ENCODE measurements around the gene LGALS16. TPM values are rescaled to one million over a fixed set of nuclear protein-coding genes. Genes with fewer than 3 reads are reported as not detected.
"Not testable (repeated sequence)": the region's sequence is repeated elsewhere in the genome, so short reads cannot be mapped to it uniquely, and the experiment has no call there.

The LGALS16 gene
- polyA plus RNA-seq, 2 of the 4 experiments (the other 2 are of a cell fraction), result not detected

- H3K27ac ChIP-seq, result no peak overlapping the region
- ChIA-PET CTCF (interaction anchor here (1.0 to 5.0 kb wide), 5 partner anchors 12 to 182 kb away, joined by 3 to 58 read pairs (median 5); partner anchors contain the start of gene EID2), POLR2A (no interaction called here)
- H3K4me1 ChIP-seq, result no peaks in the 10 kb centered on the region
- H3K4me3 ChIP-seq, result no peak overlapping the region
- no peak for TF ChIP-seq SREBF2 (IDR thresholded peaks at IDR 0.05)
- TF ChIP-seq, protein P1, sequence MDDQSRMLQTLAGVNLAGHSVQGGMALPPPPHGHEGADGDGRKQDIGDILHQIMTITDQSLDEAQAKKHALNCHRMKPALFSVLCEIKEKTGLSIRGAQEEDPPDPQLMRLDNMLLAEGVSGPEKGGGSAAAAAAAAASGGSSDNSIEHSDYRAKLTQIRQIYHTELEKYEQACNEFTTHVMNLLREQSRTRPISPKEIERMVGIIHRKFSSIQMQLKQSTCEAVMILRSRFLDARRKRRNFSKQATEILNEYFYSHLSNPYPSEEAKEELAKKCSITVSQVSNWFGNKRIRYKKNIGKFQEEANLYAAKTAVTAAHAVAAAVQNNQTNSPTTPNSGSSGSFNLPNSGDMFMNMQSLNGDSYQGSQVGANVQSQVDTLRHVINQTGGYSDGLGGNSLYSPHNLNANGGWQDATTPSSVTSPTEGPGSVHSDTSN (IDR thresholded peaks at IDR 0.05), result no peak
- no peak for TF ChIP-seq FOSB (CRISPR knock-in tag; IDR thresholded peaks at IDR 0.05)
- TF ChIP-seq RARB (CRISPR knock-in tag; IDR thresholded peaks at IDR 0.05), result no peak
- no peak for TF ChIP-seq MAFK (IDR thresholded peaks at IDR 0.05; ENCODE audit: partially characterized antibody)
- no peak for TF ChIP-seq EHF (CRISPR knock-in tag; IDR thresholded peaks at IDR 0.05)
- TF ChIP-seq CHD2 (IDR thresholded peaks at IDR 0.05; ENCODE audit: low read length, partially characterized antibody), result no peak
- TF ChIP-seq REST (IDR thresholded peaks at IDR 0.05), result no peak
- TF ChIP-seq BCL3 (IDR thresholded peaks at IDR 0.05), result no peak
- no peak for TF ChIP-seq HOXA7 (CRISPR knock-in tag; IDR thresholded peaks at IDR 0.05)
- TF ChIP-seq TP53 (CRISPR knock-in tag; IDR thresholded peaks at IDR 0.05), result no peak
- no peak for TF ChIP-seq CEBPB (IDR thresholded peaks at IDR 0.05)
- TF ChIP-seq RAD21 (conservative IDR thresholded peaks at IDR 0.05 in 1 of 2, IDR thresholded peaks at IDR 0.05 in 1 of 2), result no peak
- H3K4me2 ChIP-seq, result no peak overlapping the region
- FAIRE-seq (peak; percentile 96), DNase-seq (ENCODE audit: low read depth in 1 of 2, low spot score in 1 of 2) (no peak), ATAC-seq (no peak)
- peaks cover 13% of the 10 kb centered on the region for H3K9me3 ChIP-seq
Measured at GRCh38 chr19:39661565-39661964, 5.9 kb downstream of the LGALS16 start.

- ATAC-seq; H3K4me1 ChIP-seq; H3K27ac ChIP-seq; DNase-seq (ENCODE audit: low read depth in 1 of 2, low spot score in 1 of 2); H3K4me3 ChIP-seq; POLR2A ChIA-PET; FAIRE-seq; H3K4me2 ChIP-seq: not testable (repeated sequence)
- CTCF ChIA-PET, result interaction anchor here (1.1 to 9.4 kb wide), 7 partner anchors 13 to 229 kb away, joined by 3 to 585 read pairs (median 37); partner anchors contain the start of genes EID2 and EID2B
- peaks cover 15% of the 10 kb centered on the region for H3K9me3 ChIP-seq
- 5% methylated on average over 3 of the region's 3 CpGs for WGBS (ENCODE audit: missing lambda C conversion rate)
Measured at GRCh38 chr19:39669860-39670259, 14.1 kb downstream of the LGALS16 start.

GRCh38 chr19:39670998-39671397 lies 15.3 kb downstream of the LGALS16 start:
- Histone ChIP-seq H3K9me3 (peaks cover 8% of the 10 kb centered on the region), H3K27ac (no peak overlapping the region), H3K4me3 (no peak overlapping the region), H3K4me1 (peaks cover 3% of the 10 kb centered on the region; the same call in 1 of the 3 replicates), H3K4me2 (no peak overlapping the region)
- 50% methylated on average over 4 of the region's 4 CpGs for WGBS (ENCODE audit: missing lambda C conversion rate)
- POLR2A ChIA-PET, result no interaction called here
- no peak for DNase-seq (ENCODE audit: low read depth in 1 of 2, low spot score in 1 of 2)
- FAIRE-seq, result peak; percentile 65
- CTCF ChIA-PET, result interaction anchor here (0.6 to 9.4 kb wide), 43 partner anchors 7 to 552 kb away, joined by 3 to 585 read pairs (median 6); partner anchors contain the start of genes EID2, EID2B, LGALS13 and LGALS16
- TF ChIP-seq ZC3H11A (IDR thresholded peaks at IDR 0.05), result no peak
- no peak for TF ChIP-seq TFCP2L1 (CRISPR knock-in tag; IDR thresholded peaks at IDR 0.05)
- no peak for TF ChIP-seq RARB (CRISPR knock-in tag; IDR thresholded peaks at IDR 0.05)
- TF ChIP-seq HOXB13 (CRISPR knock-in tag; IDR thresholded peaks at IDR 0.05; ENCODE audit: low read depth), result no peak
- TF ChIP-seq RCOR1 (IDR thresholded peaks at IDR 0.05; ENCODE audit: low read depth, low read length), result no peak
- TF ChIP-seq FOXS1 (CRISPR knock-in tag; IDR thresholded peaks at IDR 0.05), result no peak
- TF ChIP-seq KDM5A (IDR thresholded peaks at IDR 0.05), result no peak
- TF ChIP-seq FOSB (CRISPR knock-in tag; IDR thresholded peaks at IDR 0.05), result no peak
- no peak for TF ChIP-seq GATA3 (IDR thresholded peaks at IDR 0.05; ENCODE audit: borderline replicate concordance)
- no peak for TF ChIP-seq MAZ (IDR thresholded peaks at IDR 0.05; ENCODE audit: borderline replicate concordance, low read depth, low read length)
- no peak for TF ChIP-seq KDM1A (IDR thresholded peaks at IDR 0.05; ENCODE audit: low read depth)
- no peak for TF ChIP-seq REST (IDR thresholded peaks at IDR 0.05)
- TF ChIP-seq HOXA7 (CRISPR knock-in tag; IDR thresholded peaks at IDR 0.05), result no peak
- ATAC-seq, result no peak
